Right renal cortex interstitium (tissue), 3 donors: ENCODE results near the gene ZNF883. TPM values are rescaled to one million over a fixed set of nuclear protein-coding genes. Genes with fewer than 3 reads are reported as not detected.
"Not testable (repeated sequence)": the region's sequence is repeated elsewhere in the genome, so short reads cannot be mapped to it uniquely, and the experiment has no call there.

Experiments
- DNase-seq, 3 donors: peaks; one replicate each; pipeline ENCODE4 v3.0.0-alpha.2; 2013; ENCODE audit warnings: low read depth in 3 of 3, low spot score in 2 of 3
- polyA plus RNA-seq, 3 donors: library from polyadenylated mRNA; unstranded; fragments of 120-200 nt; gene quantifications; one replicate each; pipeline ENCODE4 v1.2.1, GENCODE V29; 2013; ENCODE audit not compliant: insufficient read length in 3 of 3

The ZNF883 gene
- polyA plus RNA-seq = 10 to 100 TPM; 10.1 to 12.1 (median 10.8) TPM

- peak; percentile 36 to 72 (median 48) for DNase-seq
These were observed at the start of gene ZNF883 for GRCh38 chr9:113011911-113012381. ZNF883 (minus strand) TSS chr9:113012192.

GRCh38 chr9:113061072-113061850 is 49.3 kb upstream of the ZNF883 start:
- DNase-seq = not testable (repeated sequence)

DNA sequence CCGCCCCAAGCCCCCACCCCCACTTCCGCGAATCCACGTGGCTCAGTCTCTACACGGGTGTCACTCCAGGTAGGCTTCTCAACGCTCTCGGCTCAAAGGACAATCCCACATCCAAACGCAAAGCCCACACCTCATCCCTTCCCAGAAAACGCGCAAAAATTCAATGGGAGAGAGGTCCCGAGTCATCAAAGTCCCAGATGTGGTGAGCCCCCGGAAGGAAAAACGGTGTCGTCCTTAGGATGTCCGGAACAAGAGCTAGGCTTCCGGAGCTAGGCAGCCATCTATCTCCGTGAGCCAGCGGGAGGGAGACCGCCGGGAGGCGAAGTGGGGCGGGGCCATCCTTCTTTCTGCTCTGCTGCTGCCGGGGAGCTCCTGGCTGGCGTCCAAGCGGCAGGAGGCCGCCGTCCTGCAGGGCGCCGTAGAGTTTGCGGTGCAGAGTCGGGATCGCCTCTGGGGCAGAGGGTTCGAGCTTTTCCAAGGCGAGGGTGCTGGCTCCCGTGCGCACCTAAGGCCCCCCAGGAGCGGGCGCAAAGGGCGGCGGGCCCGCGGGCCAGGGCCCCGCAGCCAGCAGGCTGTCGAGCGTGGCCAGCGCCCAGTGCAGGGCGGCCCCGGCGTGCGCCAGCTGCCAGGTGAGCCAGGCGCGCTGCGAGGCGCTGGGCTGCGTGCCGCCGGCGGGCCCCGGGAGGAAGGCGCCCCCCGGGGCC is 47.7 kb upstream of the ZNF883 start:
- DNase-seq = not testable (repeated sequence)

DNA sequence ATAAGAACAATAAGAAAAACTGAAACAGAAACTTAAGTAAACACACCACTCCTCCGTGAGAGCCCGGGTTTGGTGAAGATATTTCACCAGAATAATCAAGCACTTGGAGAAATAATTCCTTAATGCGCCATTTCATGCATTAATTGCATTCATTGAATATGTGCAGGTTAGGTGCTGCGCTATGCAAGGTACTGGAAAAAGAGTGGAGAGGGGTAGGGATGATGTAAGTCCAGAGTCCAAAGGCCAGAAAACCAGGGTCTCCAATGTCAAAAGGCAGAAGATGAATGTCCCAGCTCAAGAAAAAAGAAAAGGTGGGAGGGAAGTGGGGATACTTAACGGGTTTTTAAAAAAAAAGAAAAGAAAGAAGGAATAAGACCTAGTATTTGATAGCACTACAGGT is 45.2 kb upstream of the ZNF883 start:
- no peak for DNase-seq

GRCh38 chr9:113056191-113057106 is 44.5 kb upstream of the ZNF883 start, which contains the start of gene ZFP37:
ZFP37 (minus strand) TSS chr9:113056724; CDS start chr9:113056688, 36 bp downstream.
- DNase-seq = peak; percentile 85 to 94 (median 90)

- no peak for DNase-seq
These were observed 31.1 kb upstream of the ZNF883 start for GRCh38 chr9:113042884-113043657.

- DNase-seq = no peak
These were observed 14.2 kb upstream of the ZNF883 start for GRCh38 chr9:113026200-113026599.

GRCh38 chr9:113018247-113018646 is 6.3 kb upstream of the ZNF883 start:
- DNase-seq = no peak

GRCh38 chr9:113012492-113012891 is 500 bp upstream of the ZNF883 start:
- no peak for DNase-seq

DNA sequence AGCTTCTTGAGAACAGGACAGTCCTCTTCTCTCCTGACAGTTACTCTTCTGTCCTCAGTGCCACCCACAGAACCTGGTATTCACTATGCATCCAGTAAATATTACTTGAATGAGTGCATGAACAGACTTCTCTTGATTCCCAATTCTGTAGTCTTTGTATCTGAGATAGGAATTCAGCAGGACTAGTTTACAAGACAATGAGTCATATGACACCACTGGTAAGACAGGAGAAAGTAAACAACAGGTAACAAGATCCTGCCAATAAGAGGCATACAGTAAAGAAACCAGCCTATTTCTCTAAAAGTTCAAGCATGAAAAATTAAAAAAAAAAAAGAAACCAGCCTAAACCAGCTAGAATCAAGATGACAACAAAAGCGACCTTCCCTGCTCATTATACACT is 6.2 kb downstream of the ZNF883 start:
- no peak for DNase-seq

- DNase-seq = no peak
These were observed 14.6 kb downstream of the ZNF883 start for GRCh38 chr9:112997236-112997941.

GRCh38 chr9:112971415-112971814 is 40.6 kb downstream of the ZNF883 start:
- DNase-seq = no peak

DNA sequence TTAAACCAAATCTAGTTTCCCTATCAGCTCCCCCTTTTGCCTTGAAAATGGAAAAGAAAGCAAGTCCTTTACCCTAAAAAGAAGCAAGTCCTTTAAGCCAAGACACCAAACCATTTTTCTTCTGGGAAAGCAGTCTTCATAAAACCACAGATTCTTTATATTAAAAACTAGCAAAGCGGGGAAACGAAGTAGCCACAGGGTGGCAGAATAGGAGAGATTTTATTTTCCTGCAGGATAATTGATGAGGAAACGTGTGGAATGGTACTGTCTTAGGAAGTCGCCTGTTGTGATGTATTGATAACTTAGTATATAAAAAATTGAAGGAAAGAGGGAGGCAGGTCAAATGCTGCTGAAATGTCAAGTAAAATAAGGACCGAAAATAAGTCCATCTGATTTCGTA is 41.1 kb downstream of the ZNF883 start:
- DNase-seq = no peak

DNA sequence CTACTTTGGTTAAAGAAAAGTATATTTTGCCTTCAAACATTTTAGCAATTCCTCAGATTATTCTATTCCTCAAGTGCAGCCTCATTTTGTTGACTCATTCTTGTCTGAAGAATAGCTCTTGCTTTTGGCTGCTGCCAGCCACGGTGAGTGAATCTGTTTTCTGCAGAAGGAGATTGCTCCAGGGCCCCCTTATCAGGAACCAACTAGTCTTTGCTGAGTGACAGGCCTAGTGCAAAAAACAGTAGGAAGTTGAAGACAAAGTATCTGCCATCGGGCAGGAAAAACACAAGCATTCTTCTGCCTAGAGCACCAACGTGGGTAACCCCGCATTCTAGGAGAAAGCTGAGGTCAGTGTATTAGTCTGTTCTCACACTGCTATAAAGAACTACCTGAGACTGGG is 42.3 kb downstream of the ZNF883 start:
- no peak for DNase-seq

GRCh38 chr9:112955550-112955949 is 56.4 kb downstream of the ZNF883 start:
- DNase-seq = no peak

GRCh38 chr9:112945620-112946208 is 66.3 kb downstream of the ZNF883 start:
- DNase-seq = no peak

DNA sequence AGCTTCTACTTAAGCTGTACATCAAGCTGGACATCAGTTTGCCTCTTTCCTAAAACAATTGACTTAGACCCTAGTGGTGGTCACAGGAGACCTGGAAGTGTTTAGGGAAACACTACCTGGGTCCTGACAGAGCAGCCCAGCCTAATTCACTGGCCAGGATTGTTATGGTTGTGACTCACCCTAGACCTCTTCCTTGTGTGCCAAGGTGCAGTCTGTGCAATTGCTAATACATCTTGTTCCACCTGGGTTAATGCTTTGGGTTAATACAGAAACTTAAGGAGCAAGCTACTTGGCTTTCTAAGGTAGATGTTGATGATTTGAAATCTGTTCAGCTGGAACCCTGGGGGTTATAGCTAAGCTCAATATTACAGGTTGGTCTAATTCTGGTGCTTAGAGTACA is 72.6 kb downstream of the ZNF883 start:
- no peak for DNase-seq

- DNase-seq = no peak
These were observed 78.3 kb downstream of the ZNF883 start for GRCh38 chr9:112933696-112934095.

DNA sequence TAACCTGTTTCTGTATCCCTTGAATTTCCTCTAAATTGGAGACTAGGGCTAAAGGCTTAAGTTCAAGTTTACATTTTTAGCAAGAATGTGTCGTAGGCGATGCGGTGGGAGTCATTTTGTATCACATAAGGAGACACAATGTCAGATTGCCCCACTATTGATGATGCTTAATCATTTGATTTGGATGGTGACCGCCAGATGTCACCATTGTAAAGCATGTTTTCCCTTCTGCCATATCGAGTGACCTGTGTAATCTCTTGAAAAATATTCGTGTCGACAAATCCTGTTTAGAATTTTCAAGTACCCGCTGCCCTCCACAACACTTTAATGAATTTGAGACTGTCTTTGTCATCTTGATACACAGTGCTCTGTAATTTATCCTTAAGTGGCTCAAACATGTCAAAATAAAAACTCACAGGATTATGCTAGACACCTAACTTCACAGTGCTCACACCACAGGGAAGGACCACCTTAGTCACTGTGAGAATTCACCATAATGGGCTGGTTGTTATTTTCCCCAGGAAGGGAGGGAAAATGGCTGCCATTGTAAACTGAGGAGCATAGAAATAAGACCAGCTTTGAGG is 86.8 kb downstream of the ZNF883 start:
- DNase-seq = no peak
